T-helper 1 cell treated with Interleukin-12 subunit alpha and Interleukin-12 subunit beta and Interleukin-4 antibody, amounts not matched to agents 30 μg/mL and 1 μg/mL, for 36 hours (primary cell): Measurements from ENCODE around the gene UBE4B.
A peak's percentile ranks its signal among the peaks of the same experiment; 100 is the strongest.
"Not testable (repeated sequence)": the region's sequence is repeated elsewhere in the genome, so short reads cannot be mapped to it uniquely, and the experiment has no call there.

ENCODE experiments used
- H3K27ac Mint-ChIP-seq: one replicate; pipeline ENCODE4 v1.8.0; 2021; ENCODE audit warnings: mild to moderate bottlenecking, mixed read lengths
- H3K27me3 Mint-ChIP-seq: one replicate; pipeline ENCODE4 v1.8.0; 2021; ENCODE audit warnings: low read depth, mixed read lengths
- H3K36me3 Mint-ChIP-seq: one replicate; pipeline ENCODE4 v1.8.0; 2021; ENCODE audit warnings: low read depth, mixed read lengths
- H3K4me1 Mint-ChIP-seq: one replicate; pipeline ENCODE4 v1.8.0; 2021; ENCODE audit warnings: low read depth, mixed read lengths
- H3K4me3 Mint-ChIP-seq: one replicate; pipeline ENCODE4 v1.8.0; 2021; ENCODE audit warnings: mild to moderate bottlenecking, moderate library complexity, mixed read lengths
- H3K9me3 Mint-ChIP-seq: one replicate; pipeline ENCODE4 v1.8.0; 2021; ENCODE audit warnings: mixed read lengths

Gene UBE4B

DNA sequence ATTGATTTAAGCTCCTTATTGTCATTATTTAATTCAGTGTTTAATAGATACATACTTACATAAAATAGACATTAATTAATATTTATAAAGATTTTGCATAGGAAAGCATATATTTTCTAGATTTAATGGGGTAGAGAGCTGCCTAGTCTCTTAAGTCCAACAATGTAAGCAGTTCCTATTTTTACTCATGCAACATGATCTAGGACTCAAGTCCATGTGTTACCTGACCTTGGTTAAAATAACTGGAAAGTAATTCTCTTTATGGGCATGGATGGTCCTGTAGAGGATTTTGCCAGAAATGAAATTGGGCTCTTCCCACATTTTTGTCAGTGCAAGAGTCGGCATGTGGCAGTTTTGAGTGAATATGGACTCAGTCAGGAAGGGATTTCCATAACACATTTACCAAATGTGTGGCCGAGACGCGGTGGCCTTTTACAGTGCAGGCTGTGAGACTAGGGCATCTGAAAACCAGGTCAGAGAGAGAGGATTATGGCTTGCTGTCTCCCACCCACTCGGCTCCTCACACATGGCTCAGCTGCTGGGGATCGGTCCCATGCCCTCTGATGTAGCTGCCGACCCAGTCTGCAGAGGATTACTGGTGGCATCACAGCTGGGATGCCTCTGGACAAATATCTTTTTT, 171.4 kb downstream of the UBE4B start:
- peaks cover 9% of the 10 kb centered on the region for H3K27me3 Mint-ChIP-seq
- H3K4me3 Mint-ChIP-seq = no peak overlapping the region
- no peaks in the 10 kb centered on the region for H3K9me3 Mint-ChIP-seq
- no peak overlapping the region for H3K27ac Mint-ChIP-seq
- no peaks in the 10 kb centered on the region for H3K4me1 Mint-ChIP-seq
- H3K36me3 Mint-ChIP-seq = no peaks in the 10 kb centered on the region

DNA sequence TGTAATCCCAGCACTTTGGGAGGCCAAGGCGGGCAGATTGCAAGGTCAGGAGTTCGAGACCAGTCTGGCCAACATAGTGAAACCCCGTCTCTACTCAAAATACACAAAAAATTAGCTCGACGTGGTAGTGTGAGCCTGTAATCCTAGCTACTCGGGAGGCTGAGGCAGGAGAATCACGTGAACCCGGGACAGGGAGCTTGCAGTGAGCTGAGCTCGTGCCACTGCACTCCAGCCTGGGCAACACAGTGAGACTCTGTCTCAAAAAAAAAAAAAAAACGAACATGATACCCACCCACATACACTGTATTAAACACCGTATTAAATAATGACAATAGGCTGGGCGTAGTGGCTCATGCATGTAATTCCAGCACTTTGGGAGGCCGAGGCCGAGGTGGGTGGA, 172.4 kb downstream of the UBE4B start:
- H3K27me3 Mint-ChIP-seq = peaks cover 12% of the 10 kb centered on the region
- H3K4me3 Mint-ChIP-seq, H3K27ac Mint-ChIP-seq, H3K4me1 Mint-ChIP-seq, H3K9me3 Mint-ChIP-seq, H3K36me3 Mint-ChIP-seq: not testable (repeated sequence)

DNA sequence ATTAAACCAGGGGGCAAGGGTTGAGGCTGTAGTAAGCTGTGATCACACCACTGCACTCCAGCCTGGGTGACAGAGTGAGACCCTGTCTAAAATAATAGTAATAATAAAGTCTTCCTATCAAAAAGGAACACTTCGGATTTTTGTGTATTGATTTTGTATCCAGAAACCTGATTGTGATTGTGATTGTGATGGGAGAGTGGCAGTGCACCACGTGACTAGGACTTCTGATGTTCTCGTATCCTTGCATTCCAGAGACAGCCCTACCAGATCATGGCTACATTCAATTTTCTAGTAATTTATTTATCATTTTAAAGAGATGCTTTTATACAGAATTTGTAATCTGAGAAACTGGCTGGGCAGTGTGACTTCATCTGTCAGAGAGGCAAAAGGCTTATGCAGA, 175.1 kb downstream of the UBE4B start:
- peaks cover 12% of the 10 kb centered on the region for H3K27me3 Mint-ChIP-seq
- no peaks in the 10 kb centered on the region for H3K36me3 Mint-ChIP-seq
- H3K4me3 Mint-ChIP-seq = no peak overlapping the region
- H3K9me3 Mint-ChIP-seq = no peaks in the 10 kb centered on the region
- H3K27ac Mint-ChIP-seq = no peak overlapping the region
- H3K4me1 Mint-ChIP-seq = peaks cover 13% of the 10 kb centered on the region

DNA sequence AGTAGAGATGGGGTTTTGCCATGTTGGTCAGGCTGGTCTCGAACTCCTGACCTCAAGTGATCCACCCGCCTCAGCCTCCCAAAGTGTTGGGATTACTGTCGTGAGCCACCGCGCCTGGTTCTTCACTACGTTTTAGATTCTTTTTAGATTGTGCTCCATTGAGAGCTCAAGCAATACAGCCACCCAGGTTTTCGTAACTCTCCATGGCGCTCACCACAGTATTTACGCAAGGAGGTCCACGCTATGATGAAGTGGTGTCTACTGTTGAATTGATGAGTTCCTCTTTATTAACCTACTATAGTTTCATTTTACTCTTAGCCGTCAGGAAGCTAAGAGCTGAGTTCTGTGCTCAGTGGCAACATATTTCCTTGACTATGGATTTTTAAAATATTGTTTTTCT, 175.8 kb downstream of the UBE4B start:
- Mint-ChIP-seq H3K27me3 (peaks cover 12% of the 10 kb centered on the region), H3K9me3 (no peaks in the 10 kb centered on the region), H3K36me3 (no peaks in the 10 kb centered on the region), H3K4me1 (peaks cover 16% of the 10 kb centered on the region), H3K4me3 (no peak overlapping the region), H3K27ac (no peak overlapping the region)

DNA sequence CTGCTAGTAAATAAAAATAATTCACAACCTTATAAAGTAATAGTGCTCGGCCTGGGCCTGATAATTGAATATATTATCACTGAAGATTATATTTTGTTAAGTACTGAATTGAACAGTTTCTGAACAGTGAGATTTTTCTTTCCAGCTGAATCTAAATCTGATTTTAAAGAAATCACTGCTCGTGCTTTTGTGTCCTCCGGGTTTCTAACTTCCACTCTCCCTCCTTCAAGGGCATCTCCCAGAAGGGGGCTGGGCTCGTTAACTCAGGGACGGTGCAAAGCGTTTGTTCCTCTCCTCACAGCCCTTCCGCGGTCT, 176.8 kb downstream of the UBE4B start:
- H3K27me3 Mint-ChIP-seq = peaks cover 8% of the 10 kb centered on the region
- H3K4me3 Mint-ChIP-seq = peak overlapping the region; percentile 88
- H3K9me3 Mint-ChIP-seq = no peaks in the 10 kb centered on the region
- peaks cover 19% of the 10 kb centered on the region for H3K4me1 Mint-ChIP-seq
- H3K36me3 Mint-ChIP-seq = no peaks in the 10 kb centered on the region
- H3K27ac Mint-ChIP-seq = peak overlapping the region; percentile 55

DNA sequence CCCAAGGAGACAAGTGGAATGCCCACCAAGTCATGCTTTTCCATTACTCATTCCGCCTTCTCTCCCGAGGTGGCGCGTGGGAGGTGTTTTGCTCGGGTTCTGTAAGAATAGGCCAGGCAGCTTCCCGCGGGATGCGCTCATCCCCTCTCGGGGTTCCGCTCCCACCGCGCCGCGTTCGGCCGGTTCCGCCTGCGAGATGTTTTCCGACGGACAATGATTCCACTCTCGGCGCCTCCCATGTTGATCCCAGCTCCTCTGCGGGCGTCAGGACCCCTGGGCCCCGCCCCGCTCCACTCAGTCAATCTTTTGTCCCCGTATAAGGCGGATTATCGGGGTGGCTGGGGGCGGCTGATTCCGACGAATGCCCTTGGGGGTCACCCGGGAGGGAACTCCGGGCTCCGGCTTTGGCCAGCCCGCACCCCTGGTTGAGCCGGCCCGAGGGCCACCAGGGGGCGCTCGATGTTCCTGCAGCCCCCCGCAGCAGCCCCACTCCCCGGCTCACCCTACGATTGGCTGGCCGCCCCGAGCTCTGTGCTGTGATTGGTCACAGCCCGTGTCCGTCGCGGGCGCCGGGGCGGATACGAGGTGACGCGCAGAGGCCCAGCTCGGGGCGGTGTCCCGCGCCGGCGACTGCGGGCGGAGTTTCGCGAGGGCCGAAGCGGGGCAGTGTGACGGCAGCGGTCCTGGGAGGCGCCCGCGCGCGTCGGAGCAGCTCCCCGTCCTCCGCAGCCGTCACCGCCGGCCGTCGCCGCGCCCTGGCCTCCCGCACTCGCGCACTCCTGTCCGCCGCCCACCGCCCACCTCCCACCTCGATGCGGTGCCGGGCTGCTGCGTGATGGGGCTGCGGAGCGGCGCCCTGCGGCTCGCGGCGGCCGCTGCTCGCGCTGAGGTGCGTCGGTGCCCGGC, 177.4 kb downstream of the UBE4B start, which contains the start of gene KIF1B:
TSS of gene KIF1B (plus strand) at position 666 of the 906 bp plus-strand sequence. CDS start 21,759 bp downstream, outside the sequence.
- no peaks in the 10 kb centered on the region for H3K9me3 Mint-ChIP-seq
- peaks cover 8% of the 10 kb centered on the region for H3K27me3 Mint-ChIP-seq
- H3K27ac Mint-ChIP-seq = peak within 1 kb of the TSS; percentile 58
- H3K36me3 Mint-ChIP-seq = no peaks in the 10 kb centered on the region
- peak within 1 kb of the TSS; percentile 88 for H3K4me3 Mint-ChIP-seq
- H3K4me1 Mint-ChIP-seq = peaks cover 19% of the 10 kb centered on the region

DNA sequence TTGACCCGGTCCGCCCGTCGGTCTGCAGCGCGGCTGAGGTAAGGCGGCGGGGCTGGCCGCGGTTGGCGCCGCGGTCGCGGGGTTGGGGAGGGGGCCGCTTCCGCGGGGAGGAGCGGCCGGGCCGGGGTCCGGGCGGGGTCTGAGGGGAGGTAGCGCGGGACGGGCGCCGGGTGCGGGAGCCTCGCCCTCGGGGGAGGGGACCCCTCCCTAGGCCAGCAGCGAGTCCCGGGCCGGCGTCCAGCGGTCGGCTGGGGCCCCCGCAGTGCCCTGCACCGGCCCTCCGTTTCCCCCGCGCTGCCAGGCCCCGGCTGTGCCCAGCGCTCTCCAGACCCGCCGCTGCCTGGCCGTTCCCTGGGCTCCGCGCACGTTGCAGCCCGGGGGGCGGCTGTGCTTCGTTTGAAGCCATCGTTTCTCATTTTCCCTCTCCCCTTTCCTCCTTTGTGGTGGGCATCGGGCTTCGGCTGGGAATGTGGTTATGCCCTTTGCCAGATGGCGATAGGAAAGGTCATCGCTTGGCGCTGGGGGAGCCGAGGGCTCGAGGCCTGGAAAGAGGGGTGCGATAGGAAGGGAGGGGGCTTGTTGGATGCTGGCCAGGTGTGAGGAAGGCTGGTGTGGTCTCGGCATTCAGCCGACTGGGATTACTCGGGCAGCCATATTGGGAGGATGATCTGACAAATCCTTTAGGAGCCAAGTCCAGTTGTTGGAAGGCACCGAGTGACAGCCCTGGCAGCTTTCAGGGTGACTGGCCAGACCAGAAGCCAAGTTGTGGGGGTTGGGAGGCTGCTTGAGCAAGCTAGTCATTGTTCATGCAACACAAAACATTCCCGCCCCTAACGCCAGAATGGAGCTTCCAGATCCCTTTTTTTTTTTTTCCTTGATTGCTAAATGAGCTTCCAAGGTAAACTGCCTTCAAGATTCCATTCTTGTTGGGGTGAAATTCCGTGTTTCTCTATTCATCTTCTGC, 178.4 kb downstream of the UBE4B start:
- Mint-ChIP-seq H3K27me3 (peaks cover 8% of the 10 kb centered on the region), H3K27ac (peak overlapping the region; percentile 58)

DNA sequence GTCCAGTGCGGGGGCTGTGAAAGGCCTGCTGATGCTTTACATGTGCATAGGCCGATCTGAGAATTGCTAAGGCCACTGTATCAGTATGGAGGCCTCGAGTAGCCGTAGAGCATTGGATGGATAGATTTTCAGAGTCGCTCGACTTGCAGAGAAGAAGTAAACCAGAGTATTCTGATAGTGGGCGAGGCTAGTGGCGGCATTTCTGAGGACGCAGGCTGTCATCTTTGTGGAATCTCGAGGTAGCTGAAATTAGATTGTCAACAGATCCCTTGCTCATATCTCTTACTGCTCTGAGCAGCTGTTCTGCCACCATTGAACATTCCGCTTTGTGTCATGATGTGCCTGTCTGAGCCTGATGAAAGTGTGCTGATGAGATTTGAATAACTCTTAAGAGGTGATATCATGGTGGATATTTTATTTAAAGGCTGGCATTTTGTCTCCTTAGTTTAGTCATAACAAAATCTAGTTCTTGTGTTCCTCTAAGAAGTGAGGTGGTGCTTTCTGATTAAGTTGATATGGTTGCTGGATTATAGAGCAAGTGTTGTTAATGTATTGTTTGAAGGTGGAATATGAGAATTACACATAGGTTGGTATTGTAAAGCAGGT, 179.2 kb downstream of the UBE4B start:
- Mint-ChIP-seq H3K9me3 (no peaks in the 10 kb centered on the region), H3K27ac (peak overlapping the region; percentile 58), H3K4me3 (peak overlapping the region; percentile 35), H3K4me1 (peaks cover 33% of the 10 kb centered on the region), H3K27me3 (peaks cover 4% of the 10 kb centered on the region), H3K36me3 (no peaks in the 10 kb centered on the region)

More for the DNA sequence above, 178.4 kb downstream of the UBE4B start:
- peak overlapping the region; percentile 35 for H3K4me3 Mint-ChIP-seq
- peaks cover 27% of the 10 kb centered on the region for H3K4me1 Mint-ChIP-seq
- H3K36me3 Mint-ChIP-seq = no peaks in the 10 kb centered on the region
- no peaks in the 10 kb centered on the region for H3K9me3 Mint-ChIP-seq

DNA sequence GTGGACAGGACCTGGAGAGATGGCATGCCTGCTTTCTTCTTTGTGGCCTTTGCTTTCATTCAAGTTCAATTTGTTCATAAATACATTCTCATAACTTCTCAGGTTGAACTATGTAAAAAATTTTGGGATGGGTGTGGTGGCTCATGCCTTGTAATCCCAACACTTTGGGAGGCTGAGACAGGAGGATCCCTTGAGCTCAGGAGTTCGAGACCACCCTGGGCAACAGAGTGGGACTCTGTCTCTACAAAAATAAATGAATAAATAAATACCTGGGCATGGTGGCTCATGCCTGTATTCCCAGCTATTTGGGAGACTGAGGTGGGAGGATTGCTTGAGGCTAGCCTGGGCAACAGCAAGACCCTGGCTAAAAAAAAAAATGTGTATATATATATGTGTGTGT, 179.7 kb downstream of the UBE4B start:
- Mint-ChIP-seq H3K27ac (no peak overlapping the region), H3K4me1 (peaks cover 33% of the 10 kb centered on the region), H3K9me3 (no peaks in the 10 kb centered on the region), H3K27me3 (peaks cover 3% of the 10 kb centered on the region), H3K4me3 (peak overlapping the region; percentile 35), H3K36me3 (no peaks in the 10 kb centered on the region)

DNA sequence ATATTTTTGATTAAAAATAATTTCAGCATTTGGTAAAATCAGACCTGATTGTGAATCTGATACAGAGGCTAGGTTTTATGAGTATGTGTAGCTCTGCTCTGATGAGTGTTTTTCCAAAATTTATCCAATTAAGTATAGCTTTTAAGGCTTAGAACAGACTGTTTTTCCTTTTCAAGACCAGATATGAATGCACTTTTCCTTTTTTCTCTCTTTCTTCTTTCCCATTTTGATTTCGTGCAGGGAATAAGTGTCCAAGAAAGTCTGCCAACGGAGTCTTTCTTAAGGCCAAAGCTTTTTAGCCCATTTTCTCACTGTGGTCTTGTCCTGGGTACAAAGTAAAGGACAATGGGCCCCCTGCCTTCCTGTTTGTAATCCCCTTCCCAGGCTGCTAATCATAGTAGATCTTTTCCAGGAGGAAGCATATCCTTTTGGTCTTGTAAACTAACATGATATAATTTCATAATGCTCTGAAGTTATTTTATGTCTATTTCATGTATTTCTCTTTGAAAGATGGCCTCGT, 180.5 kb downstream of the UBE4B start:
- H3K4me3 Mint-ChIP-seq = no peak overlapping the region
- H3K36me3 Mint-ChIP-seq = no peaks in the 10 kb centered on the region
- peaks cover 41% of the 10 kb centered on the region for H3K4me1 Mint-ChIP-seq
- H3K27ac Mint-ChIP-seq = no peak overlapping the region
- H3K27me3 Mint-ChIP-seq = peaks cover 3% of the 10 kb centered on the region
- no peaks in the 10 kb centered on the region for H3K9me3 Mint-ChIP-seq

DNA sequence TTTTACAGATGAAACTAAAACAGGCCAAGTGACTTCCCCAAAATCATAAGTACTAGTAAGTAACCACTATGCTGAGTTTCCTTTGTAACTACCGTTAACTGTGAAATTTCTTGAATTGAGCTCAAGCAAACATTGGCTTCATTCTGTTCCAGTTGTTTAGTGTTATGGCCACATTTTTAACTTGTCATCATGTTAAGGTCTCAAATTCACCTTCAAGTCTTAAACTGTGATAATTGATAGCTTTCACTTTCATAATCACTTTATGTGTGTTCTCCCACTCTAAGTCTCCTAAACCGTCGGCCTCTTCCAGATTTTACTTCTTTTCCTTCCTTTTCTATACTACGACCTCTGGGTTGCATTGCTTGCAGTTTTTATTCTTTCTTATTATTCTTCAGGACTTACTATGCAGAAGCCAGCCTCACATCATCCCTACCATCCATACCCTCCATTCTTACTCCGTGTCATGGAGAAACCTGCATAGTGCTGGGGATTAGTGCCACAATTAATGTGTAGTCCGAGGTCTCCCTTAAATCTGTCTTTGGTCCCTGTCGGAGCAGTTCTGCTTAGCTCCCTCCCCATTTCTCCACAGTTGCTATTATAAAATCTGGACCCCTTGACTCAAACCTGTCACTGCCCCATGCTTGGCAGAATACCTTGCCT, 183.5 kb downstream of the UBE4B start:
- H3K36me3 Mint-ChIP-seq = no peaks in the 10 kb centered on the region
- H3K4me1 Mint-ChIP-seq = peaks cover 38% of the 10 kb centered on the region
- peak overlapping the region; percentile 56 for H3K4me3 Mint-ChIP-seq
- H3K27ac Mint-ChIP-seq = peak overlapping the region; percentile 16
- H3K27me3 Mint-ChIP-seq = no peaks in the 10 kb centered on the region
- H3K9me3 Mint-ChIP-seq = no peaks in the 10 kb centered on the region

DNA sequence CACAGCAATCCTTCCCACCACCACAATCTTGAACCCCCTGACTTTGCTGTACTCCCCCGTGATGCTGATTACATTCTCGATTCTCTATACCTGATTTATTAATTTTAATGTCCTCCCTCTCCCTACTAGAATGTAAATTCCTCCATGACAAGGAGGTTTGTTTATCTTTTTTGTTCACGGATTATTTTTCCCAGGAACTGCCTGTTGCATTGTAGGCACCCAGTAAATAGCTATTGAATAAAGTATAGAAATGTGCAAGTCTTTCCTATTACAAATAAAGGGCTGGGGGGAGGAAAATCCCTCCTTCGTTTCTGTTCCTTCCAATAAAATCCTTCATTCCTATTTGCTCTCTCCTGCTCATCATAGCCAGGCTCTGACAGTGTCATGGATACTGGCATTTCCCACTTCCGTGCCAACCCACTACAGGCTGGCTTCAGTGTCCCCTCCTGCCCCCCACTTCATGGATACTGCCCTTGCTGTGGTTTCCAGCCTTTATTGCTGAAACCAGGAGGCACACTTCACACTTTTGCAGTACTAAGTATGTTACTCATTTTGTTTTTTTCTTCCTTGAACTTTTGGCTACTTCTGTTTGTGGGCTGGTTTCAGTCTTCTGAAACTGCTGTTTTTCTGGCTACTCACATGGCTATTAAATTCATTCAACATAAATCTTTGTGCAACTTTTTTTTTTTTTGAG, 185.1 kb downstream of the UBE4B start:
- Mint-ChIP-seq H3K27ac (peak overlapping the region; percentile 53), H3K9me3 (no peaks in the 10 kb centered on the region), H3K4me1 (peaks cover 28% of the 10 kb centered on the region), H3K27me3 (no peaks in the 10 kb centered on the region), H3K4me3 (no peak overlapping the region), H3K36me3 (no peaks in the 10 kb centered on the region)

DNA sequence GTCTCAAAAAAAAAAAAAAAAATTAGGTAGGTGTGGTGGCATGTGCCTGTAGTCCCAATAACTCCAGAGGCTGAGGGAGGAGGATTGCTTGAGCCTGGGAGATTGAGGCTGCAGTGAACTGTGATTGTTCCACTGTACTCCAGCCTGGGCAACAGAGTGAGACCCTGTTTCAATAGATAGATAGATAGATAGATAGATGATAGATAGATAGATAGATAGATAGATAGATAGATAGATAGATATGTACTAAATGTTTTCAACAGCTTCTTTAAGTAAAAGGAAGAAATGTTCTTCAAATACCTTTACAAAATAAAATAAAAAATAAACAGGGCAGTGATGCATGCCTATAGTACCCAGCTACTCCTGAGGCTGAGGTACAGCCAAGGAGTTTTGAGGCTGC, 187.4 kb downstream of the UBE4B start:
- peaks cover 22% of the 10 kb centered on the region for H3K4me1 Mint-ChIP-seq
- no peak overlapping the region for H3K4me3 Mint-ChIP-seq
- no peak overlapping the region for H3K27ac Mint-ChIP-seq
- H3K9me3 Mint-ChIP-seq = no peaks in the 10 kb centered on the region
- H3K27me3 Mint-ChIP-seq = no peaks in the 10 kb centered on the region
- H3K36me3 Mint-ChIP-seq = no peaks in the 10 kb centered on the region
